NCI-H187 (cell line): ENCODE results near the gene VARS2.
"Not testable (repeated sequence)": the region's sequence is repeated elsewhere in the genome, so short reads cannot be mapped to it uniquely, and the experiment has no call there.

Experiments
- DNase-seq, 2 experiments: peaks; one replicate each; lab custom pipeline; 2025; lab: John Stamatoyannopoulos, UW

The VARS2 gene

DNA sequence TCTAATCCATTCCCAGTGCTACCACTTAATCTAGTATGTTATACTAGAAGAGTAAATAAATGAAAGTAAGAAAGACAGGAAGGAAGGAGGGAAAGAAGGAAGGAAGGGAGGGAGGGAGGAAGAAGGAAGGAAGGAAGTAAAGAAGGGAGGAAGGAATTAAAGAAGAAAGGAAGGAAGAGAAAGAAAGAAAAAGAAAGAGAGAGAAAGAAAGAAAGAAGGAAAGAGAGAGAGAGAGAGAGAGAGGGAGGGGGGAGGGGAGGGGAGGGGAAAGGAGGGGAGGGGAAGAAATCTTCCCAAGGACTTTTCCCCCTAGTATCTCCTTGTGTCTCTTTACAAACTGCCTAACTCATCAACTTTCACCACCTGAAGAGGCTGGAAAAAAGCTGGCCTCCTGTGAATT, 48.7 kb downstream of the VARS2 start:
- no peak for DNase-seq

DNA sequence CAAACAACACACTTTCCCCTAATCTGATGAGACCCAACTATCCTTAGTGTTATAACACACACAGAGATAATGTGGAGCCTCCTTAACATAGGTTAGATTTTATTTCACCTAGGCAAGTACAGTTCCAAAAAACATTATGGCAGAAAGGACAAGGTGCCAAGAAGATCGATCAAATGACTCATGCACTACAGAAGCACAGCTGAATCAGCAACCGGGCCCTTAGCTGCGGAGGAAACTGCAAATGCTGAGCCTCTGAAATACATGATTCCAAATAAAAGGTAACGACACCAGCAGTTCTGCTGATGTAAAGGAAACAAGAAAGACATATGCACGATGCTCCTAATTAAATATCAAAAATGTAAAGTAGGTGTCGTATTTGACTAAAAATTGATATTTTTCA, 49.6 kb downstream of the VARS2 start:
- no peak for DNase-seq

DNA sequence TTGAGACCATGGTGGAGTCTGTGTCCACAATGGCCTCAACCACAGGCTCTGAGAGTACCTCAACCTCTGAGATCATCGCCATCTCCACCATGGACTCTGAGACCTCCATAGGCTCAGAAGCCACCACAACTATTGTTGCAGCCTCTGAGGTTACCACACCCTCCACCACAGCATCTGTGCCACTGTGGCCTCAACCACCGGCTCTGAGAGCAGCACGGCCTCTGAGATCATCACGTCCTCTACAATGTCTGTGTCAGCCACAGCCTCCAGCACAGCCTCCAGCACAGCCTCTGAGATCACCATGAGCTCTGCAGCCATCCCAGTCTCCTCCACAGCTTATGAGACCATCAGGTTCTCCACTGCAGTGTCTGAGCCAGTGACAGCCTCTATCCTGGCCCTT, 50.0 kb downstream of the VARS2 start:
- no peak for DNase-seq

DNA sequence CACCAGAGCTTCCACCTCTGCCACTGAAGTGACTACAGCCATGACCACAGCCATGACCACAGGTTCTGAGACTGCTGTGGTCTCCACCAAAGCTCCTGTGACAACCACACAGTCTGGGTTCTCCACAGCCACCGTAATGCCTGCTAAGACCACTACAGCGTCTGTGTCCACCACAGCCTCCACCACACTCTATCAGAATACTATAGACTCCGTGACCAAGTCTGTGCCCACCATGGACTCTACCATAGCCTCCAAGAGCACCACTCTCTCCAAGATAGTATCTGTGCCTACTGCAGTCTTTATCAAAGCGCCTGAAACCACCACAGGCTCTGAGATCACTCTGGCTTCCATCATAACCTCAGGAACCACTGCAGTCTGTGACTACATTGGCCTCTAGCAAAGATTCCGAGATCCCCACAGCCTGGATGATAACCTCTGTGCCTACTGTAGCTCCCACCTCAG, 51.1 kb downstream of the VARS2 start:
- DNase-seq = no peak

DNA sequence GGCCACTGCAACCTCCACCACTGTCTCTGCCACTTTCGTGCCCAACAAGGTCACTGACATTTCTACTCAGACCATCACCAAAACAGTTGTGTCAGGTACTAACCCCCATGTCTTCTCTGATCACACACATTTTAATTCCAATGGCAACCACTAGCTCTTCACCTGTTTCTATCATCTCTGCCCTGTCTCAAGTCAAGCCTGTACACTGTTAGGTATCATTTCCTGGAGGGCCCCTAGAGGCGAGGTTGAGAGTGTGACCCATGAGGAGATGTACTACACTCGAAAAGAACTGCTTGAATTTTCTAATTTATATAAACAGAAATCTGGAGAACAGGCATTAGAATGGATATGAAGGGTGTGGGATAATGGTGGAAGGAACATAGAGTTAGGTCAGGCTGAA, 52.1 kb downstream of the VARS2 start:
- DNase-seq = no peak

DNA sequence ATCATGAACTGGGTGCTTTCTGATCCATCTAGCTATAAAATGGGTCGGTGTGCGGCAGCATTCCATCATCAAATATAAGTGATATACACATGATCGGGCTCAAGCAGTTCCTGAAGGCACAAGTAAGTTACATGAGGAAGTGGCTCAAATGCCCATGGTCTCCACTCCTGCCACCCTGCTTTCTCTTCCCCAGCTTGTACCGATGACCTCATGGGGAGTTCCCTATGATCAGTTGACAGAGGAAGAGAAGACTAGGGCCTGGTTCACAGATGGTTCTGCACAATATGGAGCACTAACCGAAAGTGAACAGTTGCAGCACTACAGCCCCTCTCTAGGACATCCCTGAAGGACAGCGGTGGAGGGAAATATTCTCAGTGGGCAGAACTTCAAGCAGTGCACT, 55.1 kb downstream of the VARS2 start:
- DNase-seq = not testable (repeated sequence)

- DNase-seq = no peak
Measured at GRCh38 chr6:30970946-30971345, 56.9 kb downstream of the VARS2 start.

DNA sequence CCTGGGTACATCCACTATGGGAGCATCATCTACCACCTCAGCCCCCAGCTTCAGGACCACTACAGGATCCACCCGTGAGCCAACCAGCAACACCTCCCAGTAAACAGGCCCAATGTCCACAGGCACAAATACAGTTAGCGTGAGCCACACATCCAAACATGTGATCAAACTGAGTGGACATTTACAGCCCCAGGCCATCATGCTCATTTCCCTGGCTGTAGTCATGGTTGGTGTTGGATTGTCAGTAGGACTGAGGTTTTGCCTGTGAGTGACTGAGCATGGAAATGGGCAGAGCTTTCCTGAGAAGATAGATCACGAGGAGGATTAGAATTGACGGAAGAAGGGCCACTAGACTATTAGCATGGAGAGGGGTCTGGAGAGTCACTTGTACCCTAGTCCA, 58.8 kb downstream of the VARS2 start:
- DNase-seq = no peak

GRCh38 chr6:30974490-30975252, 60.6 kb downstream of the VARS2 start:
- DNase-seq = no peak
